ENCODE measurements around the gene EDEM3. TPM values are rescaled to one million over a fixed set of nuclear protein-coding genes. Genes with fewer than 3 reads are reported as not detected.

Gene EDEM3
- total and polyA plus RNA-seq, 9 donors = 7.1 to 22.7 (median 18.5) TPM

DNA sequence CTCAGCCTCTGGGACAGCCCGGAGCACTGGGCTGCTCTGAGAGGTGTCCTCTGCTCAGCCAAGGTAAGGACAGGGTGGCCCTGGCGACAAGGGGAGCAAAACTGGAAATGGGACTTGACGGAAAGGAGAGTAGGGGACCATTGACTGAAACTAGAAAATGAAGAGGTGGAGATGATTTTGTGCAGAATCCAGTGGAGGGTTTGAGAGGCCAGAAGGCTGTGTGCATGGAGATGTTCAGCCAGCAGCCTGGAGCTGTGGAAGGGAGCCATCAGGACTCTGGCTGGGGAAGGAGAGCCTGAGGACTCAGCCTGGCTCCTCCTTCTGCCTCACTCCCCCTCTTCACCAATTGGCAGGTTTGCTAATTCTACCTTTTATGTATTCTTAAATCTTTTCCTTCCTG lies 114.2 kb downstream of the EDEM3 start:
- H3K36me3 ChIP-seq = no peaks in the 10 kb centered on the region
- no peaks in the 10 kb centered on the region for H3K27me3 ChIP-seq
- H3K9me3 ChIP-seq = no peaks in the 10 kb centered on the region
- no peak for DNase-seq
- H3K27ac ChIP-seq = no peak overlapping the region
- WGBS, 3 donors = 68 to 94% (median 88%) methylated on average over 3 of the region's 3 CpGs
- intact Hi-C loops (cut with DNase I) = no loop called here
- H3K4me1 ChIP-seq (ENCODE audit: insufficient read depth) = no peaks in the 10 kb centered on the region
- TF ChIP-seq, protein P1, sequence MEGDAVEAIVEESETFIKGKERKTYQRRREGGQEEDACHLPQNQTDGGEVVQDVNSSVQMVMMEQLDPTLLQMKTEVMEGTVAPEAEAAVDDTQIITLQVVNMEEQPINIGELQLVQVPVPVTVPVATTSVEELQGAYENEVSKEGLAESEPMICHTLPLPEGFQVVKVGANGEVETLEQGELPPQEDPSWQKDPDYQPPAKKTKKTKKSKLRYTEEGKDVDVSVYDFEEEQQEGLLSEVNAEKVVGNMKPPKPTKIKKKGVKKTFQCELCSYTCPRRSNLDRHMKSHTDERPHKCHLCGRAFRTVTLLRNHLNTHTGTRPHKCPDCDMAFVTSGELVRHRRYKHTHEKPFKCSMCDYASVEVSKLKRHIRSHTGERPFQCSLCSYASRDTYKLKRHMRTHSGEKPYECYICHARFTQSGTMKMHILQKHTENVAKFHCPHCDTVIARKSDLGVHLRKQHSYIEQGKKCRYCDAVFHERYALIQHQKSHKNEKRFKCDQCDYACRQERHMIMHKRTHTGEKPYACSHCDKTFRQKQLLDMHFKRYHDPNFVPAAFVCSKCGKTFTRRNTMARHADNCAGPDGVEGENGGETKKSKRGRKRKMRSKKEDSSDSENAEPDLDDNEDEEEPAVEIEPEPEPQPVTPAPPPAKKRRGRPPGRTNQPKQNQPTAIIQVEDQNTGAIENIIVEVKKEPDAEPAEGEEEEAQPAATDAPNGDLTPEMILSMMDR (IDR thresholded peaks at IDR 0.05) = no peak
- TF ChIP-seq EP300 (IDR thresholded peaks at IDR 0.05) (no peak), POLR2A (IDR thresholded peaks at IDR 0.05) (no peak)
- H3K4me3 ChIP-seq = no peak overlapping the region

Other genes starting within 250 kb of the EDEM3 start
- gene NIBAN1, start 219.7 kb upstream of the EDEM3 start, total RNA-seq = 10 to 100 TPM in 2 of 7 donors, 1 to 10 TPM in 5; 1.7 to 17.5 (median 7.5) TPM
- 10 to 100 TPM in 1 of 2 donors, 1 to 10 TPM in 1; 4.8 to 51.9 TPM for gene NIBAN1, start 219.7 kb upstream of the EDEM3 start, polyA plus RNA-seq